Stimulated activated CD8-positive, alpha-beta memory T cell treated with anti-CD3 and anti-CD28 coated beads, Interleukin-2, amount 100 ng/mL, for 48 hours (primary cell): ENCODE data around the gene KAT5.
"Not testable (repeated sequence)": the region's sequence is repeated elsewhere in the genome, so short reads cannot be mapped to it uniquely, and the experiment has no call there.

Experiments used
- DNase-seq, 2 donors: peaks; one replicate each; pipeline ENCODE4 v3.0.0-alpha.2; 2020; ENCODE audit warnings: low read depth in 2 of 2

Gene KAT5

GRCh38 chr11:65709661-65710060 is 2.4 kb upstream of the KAT5 start:
- DNase-seq, result no peak

DNA sequence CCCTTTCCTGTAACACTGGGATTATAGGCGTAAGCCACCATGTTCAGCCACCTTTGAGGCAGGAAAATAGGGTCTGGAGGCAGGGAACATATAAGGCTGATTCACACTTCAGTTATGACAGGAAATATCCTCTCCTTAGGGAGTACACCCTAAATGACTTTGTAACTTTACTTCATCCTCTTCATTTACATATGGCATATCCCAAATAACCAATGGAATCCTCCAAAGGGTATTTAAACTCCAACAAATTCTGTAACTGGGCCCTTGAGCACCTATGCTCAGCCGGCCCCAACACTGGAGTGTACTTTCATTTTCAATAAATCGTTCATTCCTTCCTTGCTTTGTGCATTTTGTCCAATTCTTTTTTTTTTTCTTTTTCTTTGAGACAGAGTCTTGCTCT is 1.6 kb upstream of the KAT5 start:
- DNase-seq, result no peak

- DNase-seq, result no peak
These were observed 603 bp downstream of the KAT5 start for GRCh38 chr11:65712633-65713076.

DNA sequence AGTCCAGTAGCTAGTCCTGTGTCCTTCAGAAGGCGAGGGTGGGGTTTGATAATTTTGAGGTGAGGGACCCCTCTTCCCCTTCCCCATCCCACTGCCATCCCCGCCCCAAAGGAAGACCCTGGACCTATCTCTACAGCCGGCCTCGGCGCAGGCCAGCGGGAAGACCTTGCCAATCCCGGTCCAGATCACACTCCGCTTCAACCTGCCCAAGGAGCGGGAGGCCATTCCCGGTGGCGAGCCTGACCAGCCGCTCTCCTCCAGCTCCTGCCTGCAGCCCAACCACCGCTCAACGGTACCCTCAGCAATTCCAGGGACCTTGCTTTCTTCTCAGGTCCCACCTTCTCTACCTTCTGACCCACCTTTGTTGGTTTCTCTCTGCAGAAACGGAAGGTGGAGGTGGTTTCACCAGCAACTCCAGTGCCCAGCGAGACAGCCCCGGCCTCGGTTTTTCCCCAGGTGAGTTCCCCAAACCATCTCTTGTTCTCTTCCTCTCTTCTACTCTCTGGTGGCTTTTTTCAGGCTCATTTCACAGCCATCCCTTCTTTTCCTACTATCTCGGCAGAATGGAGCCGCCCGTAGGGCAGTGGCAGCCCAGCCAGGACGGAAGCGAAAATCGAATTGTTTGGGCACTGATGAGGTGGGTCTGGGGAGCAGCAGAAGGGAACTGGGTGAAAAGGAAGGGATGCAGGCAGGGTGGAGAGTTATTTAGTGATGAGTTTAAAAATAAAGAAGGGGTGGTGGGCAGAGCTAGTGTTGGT is 1.3 kb downstream of the KAT5 start:
- DNase-seq, result no peak

DNA sequence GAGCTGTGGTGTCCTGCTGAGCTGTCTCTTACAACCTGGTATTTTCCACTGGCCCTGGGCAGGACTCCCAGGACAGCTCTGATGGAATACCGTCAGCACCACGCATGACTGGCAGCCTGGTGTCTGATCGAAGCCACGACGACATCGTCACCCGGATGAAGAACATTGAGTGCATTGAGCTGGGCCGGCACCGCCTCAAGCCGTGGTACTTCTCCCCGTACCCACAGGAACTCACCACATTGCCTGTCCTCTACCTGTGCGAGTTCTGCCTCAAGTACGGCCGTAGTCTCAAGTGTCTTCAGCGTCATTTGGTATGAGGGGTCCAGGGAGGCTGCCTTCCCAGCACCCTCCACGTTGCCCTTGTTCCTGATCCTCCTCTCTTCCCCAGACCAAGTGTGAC is 2.4 kb downstream of the KAT5 start:
- no peak for DNase-seq

DNA sequence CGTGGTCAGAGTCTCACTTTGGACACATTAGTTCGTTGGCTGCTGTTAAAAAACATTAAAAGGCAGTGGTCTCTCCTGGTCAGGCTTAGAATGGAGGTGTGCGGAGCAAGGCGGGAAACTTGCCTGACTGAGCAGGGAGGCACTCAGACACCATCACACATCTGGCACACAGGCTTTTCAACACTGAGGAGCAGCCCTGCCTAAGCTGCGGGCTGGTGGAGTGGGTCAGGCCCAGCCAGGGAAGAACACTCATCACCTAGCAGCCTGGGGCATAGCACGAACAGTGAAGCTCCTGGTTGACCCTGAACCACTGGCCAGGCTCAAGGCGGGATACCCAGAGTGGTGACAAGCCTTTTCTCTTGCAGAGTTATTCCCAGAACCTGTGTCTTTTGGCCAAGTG is 4.2 kb downstream of the KAT5 start:
- DNase-seq, result no peak

DNA sequence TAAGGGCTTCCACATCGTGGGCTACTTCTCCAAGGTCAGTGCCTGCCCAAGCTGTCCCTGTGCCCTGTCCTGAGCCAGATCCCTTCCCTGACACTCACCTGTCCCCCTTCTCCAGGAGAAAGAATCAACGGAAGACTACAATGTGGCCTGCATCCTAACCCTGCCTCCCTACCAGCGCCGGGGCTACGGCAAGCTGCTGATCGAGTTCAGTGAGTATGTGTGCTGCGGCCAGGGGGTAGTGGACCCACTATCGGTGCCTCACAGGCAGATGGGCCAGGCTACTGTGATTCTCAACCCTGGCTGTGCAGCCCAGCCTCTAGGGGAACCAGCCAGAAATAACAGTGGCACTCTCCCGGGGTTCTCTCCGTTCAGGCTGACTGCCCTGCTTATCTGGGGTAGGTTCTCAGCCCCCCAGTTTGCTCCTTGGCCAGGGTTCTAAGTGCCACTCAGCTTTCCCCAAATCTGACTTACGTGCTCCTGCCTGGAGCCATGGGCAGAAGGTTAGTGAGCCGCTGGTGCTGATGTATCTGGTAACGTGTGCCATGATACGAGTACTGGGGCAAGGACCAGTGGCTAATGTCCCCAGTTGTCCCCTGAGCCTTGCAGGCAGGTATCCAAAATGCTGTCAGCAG is 4.8 kb downstream of the KAT5 start:
- DNase-seq, result no peak

- no peak for DNase-seq
These were observed 5.9 kb downstream of the KAT5 start for GRCh38 chr11:65717906-65718305.

DNA sequence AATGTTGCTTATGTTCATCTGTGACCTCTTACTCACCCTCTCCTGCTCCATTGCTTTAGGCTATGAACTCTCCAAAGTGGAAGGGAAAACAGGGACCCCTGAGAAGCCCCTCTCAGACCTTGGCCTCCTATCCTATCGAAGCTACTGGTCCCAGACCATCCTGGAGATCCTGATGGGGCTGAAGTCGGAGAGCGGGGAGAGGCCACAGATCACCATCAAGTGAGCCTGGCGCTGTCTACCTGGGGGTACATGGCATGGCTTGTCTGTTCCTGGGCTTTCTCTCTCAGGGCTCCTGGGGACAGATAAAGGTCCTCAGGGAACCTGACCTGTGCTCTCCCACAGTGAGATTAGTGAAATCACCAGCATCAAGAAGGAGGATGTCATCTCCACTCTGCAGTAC is 6.5 kb downstream of the KAT5 start:
- no peak for DNase-seq

GRCh38 chr11:65718964-65719492 is 7.0 kb downstream of the KAT5 start:
- DNase-seq, result no peak

- DNase-seq, result peak; percentile 18 to 23
These were observed 7.8 kb downstream of the KAT5 start for GRCh38 chr11:65719871-65720210.

DNA sequence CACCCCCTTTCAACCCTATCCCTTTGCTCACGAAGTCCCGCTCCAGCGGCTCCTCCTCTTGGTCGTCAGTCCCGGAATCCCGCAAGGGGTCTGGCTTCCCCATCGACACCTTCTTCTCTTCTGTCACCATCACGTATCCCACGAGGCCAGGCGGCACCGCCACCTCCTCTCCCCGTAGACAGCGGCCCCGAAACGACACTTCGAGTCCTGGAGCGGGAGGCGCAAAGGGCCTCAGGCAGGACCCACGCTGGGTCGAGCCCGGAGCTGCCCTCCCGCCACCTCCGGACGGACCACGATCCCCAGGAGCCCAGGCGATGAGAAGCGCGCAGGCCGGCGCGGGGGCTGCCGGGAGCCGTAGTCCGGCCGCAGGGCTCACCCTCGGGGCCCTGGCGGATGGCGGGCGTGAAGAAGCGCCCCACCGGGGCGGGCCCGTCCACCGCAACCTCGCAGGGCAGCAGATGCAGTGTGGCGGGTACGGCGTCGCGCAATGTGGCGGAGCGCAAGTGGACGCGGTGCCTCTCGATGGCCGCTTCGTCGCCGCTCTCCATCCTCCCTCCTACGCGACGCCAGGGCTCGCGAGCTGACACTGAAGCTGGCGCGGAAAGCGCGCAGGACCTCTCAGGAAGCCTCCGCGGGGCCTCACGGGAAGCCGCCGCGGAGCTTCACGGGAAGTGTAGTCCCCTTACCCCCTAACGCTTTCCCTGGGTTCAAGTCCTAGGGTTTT is 8.3 kb downstream of the KAT5 start, which contains the start of gene RNASEH2C:
RNASEH2C (minus strand) TSS at position 588 of the 724 bp plus-strand sequence; CDS start at position 548, 40 bp downstream.
- peak; percentile 65 to 75 for DNase-seq

DNA sequence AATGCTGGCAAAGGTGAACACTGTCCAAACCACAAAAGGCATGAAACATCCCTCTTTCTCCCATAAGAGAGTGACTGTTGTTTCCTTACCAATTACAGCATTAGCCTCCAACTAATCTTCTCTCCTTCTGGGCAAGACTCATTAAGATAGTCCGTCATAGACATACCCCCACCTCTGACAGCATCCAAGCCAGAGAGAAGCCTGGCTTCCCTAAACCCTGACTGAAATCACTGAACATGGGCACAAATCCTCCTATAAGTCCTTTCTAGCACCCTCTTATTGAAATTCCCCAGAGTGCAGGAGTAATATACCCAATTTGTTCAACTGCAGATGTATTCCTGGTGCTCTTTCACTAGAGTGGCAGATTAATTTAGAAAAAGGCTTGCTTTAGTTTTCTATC is 10.2 kb downstream of the KAT5 start:
- DNase-seq, result no peak

- no peak for DNase-seq
These were observed 14.6 kb downstream of the KAT5 start for GRCh38 chr11:65726660-65727059.

- DNase-seq, result no peak
These were observed 15.8 kb downstream of the KAT5 start for GRCh38 chr11:65727865-65728264.

- no peak for DNase-seq
These were observed 18.4 kb downstream of the KAT5 start for GRCh38 chr11:65730461-65730860.

GRCh38 chr11:65735111-65735510 is 23.1 kb downstream of the KAT5 start:
- DNase-seq, result not testable (repeated sequence)

GRCh38 chr11:65736810-65737209 is 24.8 kb downstream of the KAT5 start:
- DNase-seq, result no peak

- no peak for DNase-seq
These were observed 27.0 kb downstream of the KAT5 start for GRCh38 chr11:65739022-65739421.

DNA sequence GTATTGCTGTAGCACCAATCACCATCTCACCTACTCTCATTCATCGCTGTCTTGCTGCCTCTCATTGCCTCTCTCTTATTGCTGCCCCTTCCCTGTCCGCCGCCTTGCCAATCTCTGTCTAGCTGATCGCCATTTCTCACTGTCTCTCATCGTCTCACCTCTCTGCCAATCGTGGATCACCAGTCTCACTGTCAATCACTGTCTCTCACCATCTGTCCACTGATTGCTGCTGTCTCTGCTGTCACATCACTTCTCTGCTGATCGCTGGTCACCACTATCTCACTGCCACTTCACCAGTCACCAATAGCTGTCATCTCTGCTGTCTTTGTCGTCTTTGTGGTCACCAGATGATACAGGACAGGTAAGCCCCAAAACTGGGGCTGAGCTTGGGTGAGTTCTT is 29.1 kb downstream of the KAT5 start:
- DNase-seq, result no peak

DNA sequence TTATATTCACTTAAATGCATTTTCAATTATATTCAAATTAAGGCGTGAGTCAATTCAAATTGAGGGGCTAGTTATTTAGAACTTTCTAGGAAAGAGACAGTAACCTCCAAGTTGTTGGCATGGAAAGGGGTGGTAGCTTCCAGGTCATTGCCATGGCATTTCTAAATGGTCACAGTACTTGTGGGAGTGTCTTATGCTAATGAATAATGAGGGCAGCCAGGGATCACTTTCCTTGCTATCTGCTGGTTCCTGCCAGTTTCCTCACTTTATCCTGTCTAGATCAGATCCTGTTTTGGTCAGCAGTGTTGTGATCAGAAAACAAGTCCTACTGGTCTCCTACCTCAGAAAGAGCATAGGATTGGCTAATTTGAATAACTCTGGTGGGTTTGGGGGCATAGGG is 30.3 kb downstream of the KAT5 start:
- no peak for DNase-seq

DNA sequence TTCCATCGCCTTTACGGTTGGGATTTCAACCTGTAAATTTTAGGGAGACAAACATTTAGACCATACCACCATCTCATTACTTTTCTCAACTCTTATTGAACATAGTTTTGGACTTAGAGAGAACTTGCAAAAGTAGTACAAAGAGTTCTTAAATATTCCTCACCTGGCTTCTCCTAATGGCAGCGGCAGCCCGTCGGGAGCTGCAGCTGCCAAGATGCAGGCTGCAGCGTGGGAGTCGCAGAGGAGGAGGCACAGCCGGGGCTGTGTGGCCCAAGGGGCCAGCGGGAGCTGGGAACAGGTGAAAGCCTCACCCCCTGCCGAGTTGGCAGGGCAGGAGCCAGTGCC is 31.6 kb downstream of the KAT5 start:
- no peak for DNase-seq
